22Rv1 (cell line): ENCODE data around the gene SFXN1.
"Not testable (repeated sequence)": the region's sequence is repeated elsewhere in the genome, so short reads cannot be mapped to it uniquely, and the experiment has no call there.

Experiments
- H3K27ac ChIP-seq: fragments of 450-650 bp; 2 replicates; pipeline ENCODE4 v1.5.1; 2017
- CTCF ChIP-seq: fragments of 450-650 bp; IDR thresholded peaks from 2 replicates; pipeline ENCODE4 v1.5.1; 2017; ENCODE audit warnings: mild to moderate bottlenecking
- ZFX ChIP-seq: fragments of 450-650 bp; IDR thresholded peaks from 2 replicates; pipeline ENCODE4 v1.6.1; 2017; ENCODE audit warnings: antibody characterized with exemption, borderline replicate concordance

SFXN1 gene

GRCh38 chr5:175494264-175495183 is 16.2 kb downstream of the SFXN1 start:
- TF ChIP-seq CTCF = no peak
- TF ChIP-seq ZFX = no peak
- H3K27ac ChIP-seq = no peak overlapping the region

- TF ChIP-seq ZFX = no peak
- TF ChIP-seq CTCF = no peak
- no peak overlapping the region for H3K27ac ChIP-seq
These were observed 23.4 kb downstream of the SFXN1 start for GRCh38 chr5:175501759-175502158.

- not testable (repeated sequence) for H3K27ac ChIP-seq
These were observed 29.3 kb downstream of the SFXN1 start for GRCh38 chr5:175507671-175508070.

- TF ChIP-seq ZFX (no peak), CTCF (no peak)
- no peak overlapping the region for H3K27ac ChIP-seq
These were observed 30.5 kb downstream of the SFXN1 start for GRCh38 chr5:175508896-175509295.

DNA sequence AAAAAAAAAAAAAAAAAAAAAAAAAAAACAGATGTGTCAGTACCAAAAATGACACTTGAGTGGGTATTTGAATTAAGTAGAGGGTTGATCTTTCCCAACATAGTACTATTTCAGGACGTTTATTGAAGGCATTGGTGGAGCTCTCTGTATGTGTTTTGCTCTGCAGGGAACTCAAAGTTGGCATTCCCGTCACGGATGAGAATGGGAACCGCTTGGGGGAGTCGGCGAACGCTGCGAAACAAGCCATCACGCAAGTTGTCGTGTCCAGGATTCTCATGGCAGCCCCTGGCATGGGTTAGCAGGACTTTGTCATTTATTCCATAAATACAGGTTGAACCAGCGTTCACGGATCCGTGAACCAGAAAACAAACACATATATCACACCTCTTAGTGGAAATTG is 34.9 kb downstream of the SFXN1 start:
- H3K27ac ChIP-seq = no peak overlapping the region
- TF ChIP-seq CTCF (no peak), ZFX (no peak)

GRCh38 chr5:175513726-175514125 is 35.4 kb downstream of the SFXN1 start:
- no peak overlapping the region for H3K27ac ChIP-seq
- no peak for TF ChIP-seq CTCF
- no peak for TF ChIP-seq ZFX

DNA sequence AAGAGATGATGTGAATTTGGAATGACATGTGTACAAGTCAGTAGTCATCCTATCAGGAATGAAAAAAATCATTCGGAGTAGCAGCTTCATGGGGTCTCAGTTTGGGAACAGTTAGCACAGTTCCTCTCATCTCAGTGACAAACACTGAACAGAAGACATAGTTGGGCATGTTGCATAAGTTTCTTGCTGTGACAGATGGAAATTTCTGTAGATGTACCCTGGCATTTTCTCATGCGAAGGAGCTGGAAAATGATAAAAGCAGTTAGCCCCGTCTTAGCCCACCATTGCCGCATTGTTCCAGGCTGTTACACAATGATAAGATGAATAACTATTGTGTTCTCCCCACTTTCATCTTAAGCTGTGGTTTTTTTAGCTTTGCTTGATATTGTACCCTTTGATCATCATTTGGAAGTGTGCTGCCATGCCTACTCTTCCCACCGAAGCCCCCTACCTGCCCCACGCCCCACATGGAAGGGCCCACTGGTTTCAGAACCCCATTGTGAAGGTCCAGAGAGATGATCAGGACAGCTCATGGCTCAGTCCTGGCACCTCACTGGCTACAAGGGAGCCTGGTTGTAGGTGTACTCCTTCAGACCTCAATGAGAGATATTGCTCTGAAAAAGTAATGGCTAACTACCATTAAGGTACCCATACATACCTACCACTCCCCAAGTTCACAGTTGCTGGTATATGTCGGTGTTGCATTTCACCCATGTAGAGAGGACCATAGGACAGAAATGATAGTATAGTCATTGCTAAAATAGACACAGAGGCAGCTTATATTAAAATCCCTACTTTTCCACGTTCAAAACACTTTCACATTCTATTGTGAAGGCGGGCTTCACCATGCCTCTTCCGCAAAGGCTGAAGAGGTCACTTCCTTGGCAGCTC is 38.8 kb downstream of the SFXN1 start:
- no peak overlapping the region for H3K27ac ChIP-seq
- TF ChIP-seq CTCF (no peak), ZFX (no peak)
